NCI-H1417 (cell line): ENCODE measurements around the gene CABLES1.
"Not testable (repeated sequence)": the region's sequence is repeated elsewhere in the genome, so short reads cannot be mapped to it uniquely, and the experiment has no call there.

Experiments
- DNase-seq, 3 experiments: peaks; one replicate each; lab custom pipeline; 2025; lab: John Stamatoyannopoulos, UW

Gene CABLES1

DNA sequence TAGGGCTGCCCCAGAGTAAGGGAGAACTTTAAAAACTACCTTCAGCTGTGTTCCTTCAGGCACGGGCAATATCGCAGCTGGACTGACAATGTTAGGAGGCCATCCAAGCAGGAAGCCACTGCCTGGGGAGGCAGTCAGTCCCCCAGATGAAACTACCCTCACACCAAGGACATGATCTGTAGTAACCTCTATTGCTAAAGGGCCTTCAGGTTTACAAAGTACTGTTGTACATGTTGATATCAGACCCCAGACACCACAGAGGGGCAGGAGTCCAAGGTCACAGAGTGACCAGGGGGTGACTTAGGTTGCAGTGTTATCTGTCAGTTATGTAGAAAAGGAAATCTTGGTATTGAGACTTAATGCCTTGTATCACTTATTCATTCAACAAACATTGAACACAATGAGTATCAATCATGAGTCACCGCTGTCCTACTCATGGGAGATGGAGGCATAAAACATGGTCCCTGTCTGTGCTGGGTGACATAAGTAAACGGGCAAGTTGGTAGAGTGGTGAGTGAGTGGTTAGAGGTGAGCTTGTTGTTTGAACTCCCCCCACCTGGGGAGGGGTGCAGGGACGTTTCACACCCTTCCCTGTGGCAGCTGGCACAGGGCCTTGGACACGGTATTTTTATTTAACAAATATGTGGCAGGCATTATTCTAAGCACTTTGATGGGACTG is 7.1 kb downstream of the CABLES1 start:
- DNase-seq, result no peak

DNA sequence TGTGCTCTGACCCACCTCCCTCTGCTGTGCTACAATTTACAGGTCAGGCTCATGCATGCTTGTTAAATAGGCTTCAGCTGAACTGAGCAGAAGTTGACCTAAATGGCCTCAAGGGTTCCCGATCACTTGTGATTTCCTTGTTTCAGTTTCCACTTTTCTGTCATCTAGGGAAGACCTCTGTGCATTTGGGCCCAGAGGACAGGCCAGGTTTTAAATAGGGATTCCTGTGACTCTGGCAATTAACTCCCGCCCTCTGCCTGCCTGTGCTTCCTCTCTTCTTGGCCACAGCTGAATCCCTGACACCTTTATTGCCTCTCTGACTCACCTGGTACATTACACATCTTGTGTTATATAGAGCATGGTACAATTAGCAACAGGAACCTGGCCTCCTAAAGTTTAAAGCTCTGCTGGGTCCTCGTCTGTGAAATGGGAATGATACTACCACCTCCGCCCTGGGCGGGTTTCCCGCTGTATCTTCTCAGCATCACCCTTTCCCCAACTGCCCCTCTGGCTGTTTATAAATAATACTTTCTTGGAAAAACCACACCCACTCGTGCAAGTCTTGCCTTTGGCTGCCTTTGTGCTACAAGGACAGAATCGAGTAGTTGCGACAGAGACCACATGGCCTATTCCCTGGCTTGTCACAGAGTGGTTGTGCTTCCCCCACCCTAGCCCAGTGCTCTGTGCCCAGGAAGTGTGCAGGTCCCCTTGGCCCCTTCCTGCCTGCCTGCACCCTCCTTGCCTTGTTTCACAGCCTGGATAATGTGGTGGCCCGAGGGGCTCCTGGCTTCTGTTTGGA is 7.9 kb downstream of the CABLES1 start:
- DNase-seq, result peak in 1 of 3 experiments; percentile 21

DNA sequence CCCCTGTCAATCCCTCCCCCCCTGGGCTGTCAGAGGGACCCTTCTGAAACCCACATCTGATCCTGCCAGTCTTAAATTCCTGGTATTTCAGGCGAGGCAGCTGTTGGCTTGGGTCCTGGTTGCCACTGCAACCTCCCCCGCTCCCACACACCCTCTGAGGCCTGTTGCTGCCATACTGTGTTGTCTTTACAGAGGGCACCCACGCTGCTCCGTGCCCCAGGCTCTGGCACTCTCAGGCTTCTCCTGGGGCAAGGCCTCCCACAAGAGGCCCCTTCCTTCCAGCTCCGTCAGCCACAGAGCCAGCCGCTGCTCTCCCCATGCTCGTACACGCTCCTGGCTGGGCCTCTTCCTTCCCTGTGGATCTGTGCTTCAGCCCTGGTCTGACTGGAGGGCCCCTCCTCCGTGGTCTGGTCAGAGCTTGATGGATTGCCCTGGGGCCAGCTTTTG is 8.6 kb downstream of the CABLES1 start:
- DNase-seq, result no peak

DNA sequence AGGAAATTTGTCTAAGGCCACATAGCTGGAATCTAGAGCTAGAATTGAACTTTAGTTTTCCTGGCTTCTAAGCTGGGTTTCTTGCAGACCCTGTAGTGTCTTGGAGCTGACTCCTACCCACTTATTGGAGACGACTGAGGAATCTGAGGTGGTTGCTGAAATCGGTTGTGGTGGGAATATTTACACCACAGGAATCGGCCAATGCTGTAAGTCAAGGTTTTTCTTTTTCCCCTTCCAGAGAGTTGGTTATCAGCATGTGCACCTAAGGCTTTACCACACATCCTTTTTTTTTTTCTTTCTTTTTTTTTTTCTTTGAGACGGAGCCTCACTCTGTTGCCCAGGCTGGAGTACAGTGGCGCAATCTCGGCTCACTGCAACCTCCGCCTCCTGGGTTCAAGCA is 9.4 kb downstream of the CABLES1 start:
- DNase-seq, result no peak

DNA sequence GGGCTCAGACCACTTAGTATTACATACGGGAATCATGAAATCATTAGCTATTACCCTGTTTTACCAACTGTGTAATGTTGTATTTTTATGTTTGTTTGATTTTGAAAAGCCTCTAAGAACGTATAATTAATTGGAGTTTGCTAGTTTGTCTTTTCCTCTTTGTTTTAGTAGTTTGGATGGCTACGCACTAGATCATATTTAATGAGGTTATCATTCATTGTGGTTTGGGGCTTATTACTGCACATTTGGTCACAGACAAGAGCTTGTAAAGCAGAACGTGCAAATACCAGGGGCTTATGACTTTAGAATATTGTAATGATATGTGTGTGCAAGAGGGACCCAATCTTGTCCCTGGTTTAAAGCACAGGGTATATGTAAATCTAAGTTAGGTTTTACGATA is 10.3 kb downstream of the CABLES1 start:
- DNase-seq, result no peak

DNA sequence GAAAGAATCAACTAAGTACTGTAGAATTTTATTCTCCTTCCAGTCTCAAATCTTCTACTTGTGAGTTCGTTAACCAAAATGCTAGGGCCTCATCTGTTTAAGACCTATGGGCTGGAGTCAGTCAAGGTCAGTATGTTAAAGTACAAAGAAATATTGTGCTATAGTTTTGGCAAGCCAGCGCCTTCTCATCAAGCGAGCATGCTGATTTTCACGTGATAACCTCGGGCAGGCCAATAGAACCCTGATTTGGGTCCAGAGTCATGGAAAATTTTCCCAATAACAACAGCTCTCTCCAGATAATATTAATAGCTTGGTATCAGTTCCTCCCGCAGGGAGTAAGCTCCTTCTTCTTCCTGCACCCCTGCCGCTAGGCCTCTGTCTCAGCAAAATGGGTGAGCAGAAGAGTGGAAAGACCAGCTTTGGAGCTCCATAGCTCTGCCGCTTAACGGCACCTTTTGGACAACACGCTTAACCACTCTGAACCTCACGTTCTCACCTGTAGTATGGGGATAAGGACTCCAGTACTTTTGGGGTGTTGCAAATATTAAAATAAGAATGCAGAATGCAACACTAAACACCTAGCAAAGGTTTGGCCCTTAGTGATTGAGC is 11.7 kb downstream of the CABLES1 start:
- no peak for DNase-seq

DNA sequence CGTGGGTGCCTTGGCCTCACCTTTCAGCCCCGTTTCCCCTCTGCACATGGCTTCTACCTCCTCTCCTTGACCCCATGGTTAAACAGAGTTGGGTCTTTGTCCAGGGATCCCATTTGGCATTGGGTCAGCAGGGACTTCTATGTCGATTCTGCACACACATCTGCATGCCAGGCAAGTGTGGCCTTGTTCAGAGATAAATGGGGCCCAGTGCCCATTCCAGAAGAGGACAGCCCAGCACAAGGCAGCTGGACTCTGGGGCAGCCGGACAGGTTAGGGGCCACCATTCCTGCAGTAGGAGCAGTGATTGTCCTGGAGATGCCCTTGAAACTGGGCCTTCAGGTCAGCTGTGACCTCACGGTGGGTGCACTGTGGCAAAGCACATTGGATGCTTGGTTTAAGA is 13.1 kb downstream of the CABLES1 start:
- no peak for DNase-seq

DNA sequence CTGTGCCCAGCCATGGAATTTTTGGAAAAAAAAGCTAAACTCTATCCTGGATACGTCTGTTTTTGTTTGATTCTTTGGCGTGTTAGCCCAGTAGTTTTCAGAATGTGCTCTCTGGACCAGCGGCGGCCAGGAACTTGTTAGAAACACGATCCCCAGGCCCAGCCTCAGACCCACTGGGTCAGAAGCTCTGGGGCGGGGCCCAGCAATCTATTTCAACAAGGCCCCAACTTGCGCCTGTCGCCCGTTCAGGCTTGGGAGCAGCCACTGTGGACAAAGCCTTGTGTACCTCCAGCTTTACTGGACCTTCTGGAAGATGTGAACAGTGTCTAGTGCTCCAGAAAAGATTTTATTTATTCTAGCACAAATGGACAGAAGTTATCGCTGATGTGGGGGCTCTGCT is 14.3 kb downstream of the CABLES1 start:
- DNase-seq, result no peak

DNA sequence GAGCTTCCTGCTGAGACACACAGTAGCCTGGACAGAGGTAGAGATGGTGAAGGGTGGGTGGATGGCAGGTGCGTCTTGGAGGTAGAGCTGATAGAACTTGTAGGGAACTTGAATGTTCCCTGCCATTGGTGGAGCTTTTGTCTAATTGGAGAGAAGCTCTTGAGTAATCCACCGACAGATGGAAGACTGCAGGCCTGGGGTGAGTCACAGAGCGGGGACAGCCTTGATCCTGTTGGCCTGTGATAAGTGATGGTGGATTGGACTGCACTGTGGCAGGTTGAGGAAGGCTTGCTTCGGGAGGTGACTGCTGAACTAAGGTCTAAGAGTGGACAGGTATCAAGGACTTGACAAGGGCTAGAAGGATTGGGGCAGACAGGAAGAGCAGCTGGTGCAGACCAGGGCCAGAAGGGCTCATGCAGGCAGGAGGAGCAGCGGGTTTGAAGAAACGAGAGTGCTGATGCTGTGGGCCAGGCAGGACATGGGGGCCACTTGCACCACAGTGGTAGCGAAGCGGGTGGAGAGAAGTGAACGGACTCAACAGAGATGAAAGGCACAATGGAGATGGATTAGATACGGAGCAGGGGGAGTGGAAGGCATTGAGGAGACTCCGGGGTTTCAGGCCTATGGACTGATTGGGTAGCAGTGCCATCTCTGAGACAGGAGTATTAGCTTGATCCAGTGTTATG is 16.3 kb downstream of the CABLES1 start:
- DNase-seq, result no peak

DNA sequence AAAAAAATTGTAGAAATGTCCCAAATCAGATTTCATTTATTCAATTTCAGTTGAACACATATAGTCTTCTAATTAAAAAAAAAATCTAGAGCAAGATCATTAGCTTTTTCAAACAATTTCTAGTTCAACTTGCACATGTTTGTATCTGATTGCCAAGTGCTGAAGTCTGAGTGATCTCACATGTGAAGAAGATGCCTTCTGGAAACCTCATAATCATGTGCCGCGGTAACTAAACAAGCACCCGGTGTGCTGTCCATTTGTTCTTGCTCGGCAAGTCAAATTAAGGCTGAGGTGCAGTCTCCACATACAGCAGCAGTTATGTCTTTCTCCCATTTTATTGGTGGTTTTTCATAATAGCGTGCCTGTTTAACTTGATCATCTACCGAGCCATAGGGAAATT is 18.7 kb downstream of the CABLES1 start:
- DNase-seq, result no peak

DNA sequence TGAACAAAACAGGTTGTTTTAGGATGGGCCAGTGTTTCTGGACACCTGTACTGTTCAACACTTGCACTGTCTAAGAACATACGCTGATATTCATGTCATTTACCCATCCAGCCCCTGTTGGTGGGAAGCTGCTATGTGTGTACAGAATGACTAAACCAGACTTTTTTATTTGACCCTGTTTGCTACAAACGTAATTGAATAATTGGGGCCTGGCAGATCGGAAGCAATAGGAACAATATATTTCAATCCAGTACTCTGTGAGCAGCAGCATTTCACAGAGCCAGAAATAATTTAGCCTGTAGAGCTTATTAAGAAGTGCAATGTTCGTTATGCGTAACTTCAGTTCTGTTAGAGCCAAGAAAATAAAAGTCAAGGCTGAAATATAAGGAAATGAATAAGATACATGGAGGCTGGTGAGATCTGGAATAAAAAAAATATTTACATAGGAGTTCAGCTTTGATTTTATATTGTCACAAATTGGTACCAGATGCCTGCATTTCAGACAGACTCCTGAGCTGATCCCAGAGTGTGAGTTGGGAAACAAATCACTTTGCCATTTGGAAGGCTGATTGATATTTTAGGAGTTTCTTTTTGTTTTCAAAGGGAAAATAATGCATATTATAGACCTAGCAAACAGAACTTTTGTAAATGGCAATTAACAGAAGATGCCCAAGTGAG is 19.7 kb downstream of the CABLES1 start:
- DNase-seq, result peak in 1 of 3 experiments; percentile 24

DNA sequence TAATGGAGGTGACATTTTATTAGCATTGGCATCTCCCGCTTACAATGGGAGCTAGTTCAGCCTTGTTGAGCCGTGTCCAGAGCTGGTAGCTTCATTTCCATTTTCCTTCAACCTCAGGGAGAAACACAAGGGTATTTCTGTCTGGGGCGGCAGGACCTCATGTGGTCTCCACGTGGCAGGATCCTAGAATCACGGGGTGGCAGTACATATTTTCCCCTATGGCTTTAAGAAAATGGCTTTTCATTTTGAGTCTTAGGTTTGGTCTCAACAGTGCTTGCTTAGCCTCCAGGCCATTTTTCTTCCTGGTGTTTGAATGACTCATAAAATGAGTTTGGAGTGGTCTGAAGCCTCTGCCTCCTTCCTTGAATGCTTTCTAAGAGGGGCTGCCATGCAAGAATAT is 20.3 kb downstream of the CABLES1 start:
- no peak for DNase-seq

DNA sequence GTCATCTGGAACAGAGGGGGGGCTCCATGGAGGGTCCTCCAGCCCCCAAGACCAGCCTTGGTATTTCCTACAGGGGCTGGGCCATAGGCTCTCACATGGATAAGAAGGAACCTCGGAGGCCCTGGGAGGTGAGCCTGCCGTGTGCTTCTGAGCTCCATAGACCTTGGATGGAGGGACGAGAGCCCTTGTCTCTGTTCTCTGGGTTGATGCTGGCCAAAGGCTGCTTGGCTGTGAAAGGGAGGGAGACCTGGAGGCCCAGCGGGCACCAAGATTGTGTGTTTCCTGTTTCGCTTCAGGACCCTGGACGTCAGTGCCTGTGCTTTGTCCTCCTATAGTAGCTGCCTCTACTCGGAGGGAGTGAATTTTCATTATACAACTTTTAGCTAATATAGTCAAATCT is 20.8 kb downstream of the CABLES1 start:
- DNase-seq, result no peak

DNA sequence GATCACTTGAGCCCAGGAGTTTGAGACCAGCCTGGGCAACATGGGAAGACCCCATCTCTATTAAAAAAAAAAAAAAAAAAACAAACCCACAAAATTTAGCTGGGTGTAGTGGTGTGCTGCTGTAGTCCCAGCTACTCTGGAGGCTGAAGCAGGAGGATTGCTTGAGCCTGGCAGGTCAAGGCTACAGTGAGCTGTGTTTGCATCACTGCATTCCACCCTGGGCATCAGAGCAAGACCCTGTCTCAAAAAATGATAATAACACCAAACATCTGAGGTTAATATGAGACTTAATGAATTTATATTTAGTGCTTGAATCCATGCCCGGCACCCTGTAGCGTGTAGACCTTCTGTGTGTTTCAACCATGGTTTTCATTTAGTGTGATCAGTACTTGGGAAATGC is 22.8 kb downstream of the CABLES1 start:
- no peak for DNase-seq

DNA sequence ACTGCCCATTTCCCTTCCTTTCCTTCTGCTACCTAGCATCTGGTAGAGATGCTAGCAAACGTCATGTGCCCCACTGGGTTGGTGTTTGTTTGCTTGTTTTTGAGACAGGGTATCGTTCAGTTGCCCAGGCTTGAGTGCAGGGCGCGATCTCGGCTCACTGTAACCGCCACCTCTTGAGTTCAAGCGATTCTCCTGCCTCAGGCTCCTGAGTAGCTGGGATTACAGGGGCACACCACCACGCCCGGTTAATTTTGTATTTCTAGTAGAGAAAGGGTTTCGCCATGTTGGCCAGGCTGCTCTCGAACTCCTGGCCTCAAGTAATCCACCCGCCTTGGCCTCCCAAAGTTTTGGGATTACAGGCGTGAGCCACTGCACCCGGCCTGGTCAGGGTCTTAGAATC is 23.6 kb downstream of the CABLES1 start:
- DNase-seq, result not testable (repeated sequence)

DNA sequence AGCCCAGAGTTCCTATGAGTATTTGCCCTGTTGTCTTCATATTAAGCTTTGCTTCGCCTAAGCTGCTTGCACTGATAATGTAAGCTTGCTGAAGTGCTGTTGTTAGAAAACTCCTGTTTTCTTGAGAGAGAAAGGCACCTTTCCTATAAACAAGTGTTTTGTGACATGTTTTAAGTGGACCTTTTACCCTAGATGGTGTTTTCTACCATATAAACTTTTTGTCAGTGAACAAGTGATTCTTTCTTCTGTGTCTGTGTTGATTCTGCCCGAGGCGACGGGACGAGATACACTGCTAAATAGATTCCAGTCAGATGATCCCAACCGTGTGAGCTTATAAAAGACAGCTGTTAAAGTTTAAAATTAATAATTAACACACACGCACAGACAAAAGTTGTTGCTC is 24.1 kb downstream of the CABLES1 start:
- DNase-seq, result no peak

DNA sequence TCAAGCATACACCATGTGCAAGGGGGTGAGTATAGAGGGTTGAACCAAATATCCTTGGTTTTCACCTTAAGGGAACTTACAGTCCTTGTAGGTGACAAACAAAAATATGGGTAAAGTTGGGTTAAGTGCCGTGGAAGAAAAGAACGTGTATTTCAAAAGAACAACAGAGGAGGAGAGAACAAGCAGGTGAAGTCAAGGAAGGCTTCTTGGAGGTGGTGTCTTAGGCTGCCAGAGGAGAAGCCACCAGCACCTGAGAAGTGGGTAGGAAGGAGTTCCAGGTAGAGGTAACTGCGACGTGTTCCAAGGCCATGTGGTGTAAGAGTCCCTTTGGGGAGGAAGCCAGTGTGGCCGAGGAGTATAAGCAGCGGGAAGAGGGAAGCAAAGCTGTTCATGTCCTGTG is 27.2 kb downstream of the CABLES1 start:
- DNase-seq, result no peak

DNA sequence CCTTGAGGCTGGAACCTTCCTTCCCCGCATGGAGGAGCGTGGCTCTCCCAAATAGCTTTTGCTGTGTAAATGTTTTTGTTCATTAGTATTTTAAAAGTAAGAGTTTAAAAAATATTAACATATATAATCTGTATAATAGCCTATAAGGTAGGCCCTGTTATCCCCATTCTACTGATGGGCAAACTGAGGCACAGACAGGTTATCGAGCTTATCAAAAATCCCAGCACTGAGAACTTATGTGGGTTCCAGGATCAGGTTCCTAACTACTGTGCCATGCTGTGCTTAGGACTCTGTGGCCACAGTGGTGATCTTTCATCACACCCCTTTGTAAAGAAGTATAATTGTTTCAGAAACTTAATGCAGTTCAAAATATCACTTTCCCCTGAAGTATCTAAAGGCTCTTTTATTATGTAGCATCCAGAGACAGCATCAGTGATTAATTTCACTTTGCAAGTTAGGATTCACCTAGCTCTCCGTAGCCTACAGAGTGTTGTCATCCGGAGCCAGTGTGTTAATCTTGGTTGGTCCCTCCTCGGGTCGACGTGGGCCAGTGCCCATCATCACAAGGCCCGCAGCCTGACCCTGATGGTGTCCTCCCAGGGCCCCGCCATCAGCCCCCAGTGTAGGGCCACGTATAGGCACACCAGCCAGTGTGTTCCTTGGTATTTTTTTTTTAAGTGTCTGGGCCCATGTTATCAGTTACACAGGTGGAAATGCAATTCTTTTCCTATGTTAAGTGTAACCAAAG is 28.7 kb downstream of the CABLES1 start:
- peak in 1 of 3 experiments; percentile 11 for DNase-seq

DNA sequence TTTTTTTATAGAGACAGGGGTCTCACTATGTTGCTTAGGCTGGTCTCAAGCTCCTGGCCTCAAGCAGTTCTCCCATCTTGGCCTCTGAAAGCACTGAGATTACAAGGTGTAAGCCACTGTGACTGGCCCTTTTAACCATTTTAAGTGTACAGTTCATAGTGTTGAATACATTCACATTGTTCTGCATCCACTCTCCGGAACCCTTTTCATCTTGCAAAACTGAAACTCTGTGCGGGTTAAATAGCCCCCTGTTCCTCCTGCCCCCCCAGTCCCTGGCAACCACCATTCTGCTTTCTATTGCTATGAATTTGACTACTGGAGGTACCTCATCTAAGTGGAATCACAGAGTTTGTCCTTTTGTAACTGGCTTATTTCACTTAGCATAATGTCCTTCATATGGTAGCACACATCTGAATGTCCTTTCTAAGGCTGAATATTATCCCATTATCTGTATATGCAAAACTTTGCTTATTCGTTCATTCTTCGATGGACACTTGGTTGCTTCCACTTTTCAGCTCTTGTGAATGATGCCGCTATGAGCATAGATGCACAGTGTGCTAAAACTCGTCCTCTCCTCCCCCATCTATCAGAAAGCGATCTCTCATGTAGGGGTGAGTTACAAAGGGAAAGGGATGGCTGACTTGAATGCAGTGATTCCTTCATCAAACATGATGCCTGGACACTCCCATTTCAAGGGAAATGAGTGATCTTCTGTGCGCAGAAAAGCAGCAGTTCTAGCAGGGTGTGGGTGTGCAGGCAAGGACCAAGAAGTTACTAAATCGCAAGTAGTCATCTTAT is 30.2 kb downstream of the CABLES1 start:
- no peak for DNase-seq

DNA sequence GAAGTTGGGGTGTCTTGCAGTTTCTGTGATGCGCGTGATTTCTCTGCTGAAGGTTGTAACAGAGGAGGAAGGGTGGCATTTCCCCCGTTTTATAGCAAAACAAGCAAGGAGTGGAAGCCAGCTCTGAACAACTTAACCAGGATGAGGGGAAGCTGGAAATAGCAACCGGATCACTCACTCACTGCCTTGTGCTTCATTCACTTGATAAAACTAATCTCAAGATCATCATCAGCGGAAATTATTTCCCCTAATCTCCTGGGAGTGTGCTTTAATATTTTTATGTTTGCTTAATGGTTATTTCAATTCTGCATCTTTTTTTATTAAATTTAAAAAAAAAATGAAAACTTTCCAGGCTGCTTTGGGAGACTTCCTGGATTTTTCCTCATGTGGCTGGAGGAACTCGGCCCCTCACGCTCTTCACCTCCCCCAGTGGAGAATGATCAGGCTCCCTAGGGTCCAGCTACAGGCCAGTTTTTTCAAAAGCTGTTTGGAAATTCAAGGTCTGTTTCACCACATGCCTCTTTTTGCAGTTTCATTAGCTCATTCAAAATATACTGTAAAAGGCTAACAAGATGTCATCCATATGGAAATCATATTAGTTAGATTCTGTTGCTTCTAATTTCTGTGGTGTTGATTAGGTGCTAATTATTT is 31.7 kb downstream of the CABLES1 start:
- no peak for DNase-seq
